OCI-LY3 (cell line): ENCODE results near the gene SART1.

Experiments
- CTCF ChIP-seq: fragments of 200-600, 300-600 bp; sonication (generic); IDR thresholded peaks from 2 replicates; pipeline ENCODE4 v1.5.1; 2014; ENCODE audit warnings: antibody characterized with exemption, low read length, low read depth
- EZH2phosphoT487 ChIP-seq: fragments of 200-600 bp; shearing (Covaris generic); IDR thresholded peaks from 2 replicates; pipeline ENCODE4 v1.6.1; 2018; ENCODE audit warnings: antibody characterized with exemption, mixed run types, low read depth

DNA sequence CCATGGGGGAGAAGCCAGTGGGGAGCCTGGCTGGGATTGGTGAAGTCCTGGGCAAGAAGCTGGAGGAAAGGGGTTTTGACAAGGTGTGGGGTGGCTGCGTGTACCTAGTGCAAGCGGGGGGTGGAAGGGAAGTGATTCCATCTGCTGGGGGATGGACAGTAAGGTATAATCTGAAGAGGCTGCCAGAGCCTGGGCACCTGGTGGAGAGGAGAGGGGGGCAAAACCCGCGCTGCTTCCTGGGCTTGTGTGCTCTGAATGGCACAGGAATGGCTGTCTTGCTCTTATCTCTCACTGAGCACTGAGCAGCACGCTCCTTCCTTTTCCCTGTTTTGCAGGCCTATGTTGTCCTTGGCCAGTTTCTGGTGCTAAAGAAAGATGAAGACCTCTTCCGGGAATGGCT, 41.8 kb downstream of the SART1 start:
- no peak for TF ChIP-seq CTCF
- no peak for TF ChIP-seq EZH2phosphoT487
